ENCODE data around the gene BLNK.

The BLNK gene

GRCh38 chr10:96268341-96268909 lies 2.9 kb downstream of the BLNK start:
- Histone ChIP-seq H3K9me3 (ENCODE audit: low read length) (no peaks in the 10 kb centered on the region), H3K4me3 (ENCODE audit: low read depth in 1 of 2, low read length in 2 of 2) (no peak overlapping the region), H3K4me1 (ENCODE audit: insufficient read depth, low read length) (peaks cover 7% of the 10 kb centered on the region), H3K27me3 (ENCODE audit: control insufficient read depth in 1 of 2, insufficient read depth in 2 of 2, low read length in 2 of 2) (no peaks in the 10 kb centered on the region), H3K9ac (ENCODE audit: low read length) (no peak overlapping the region), H3K27ac (ENCODE audit: low read depth, low read length) (no peak overlapping the region), H3K36me3 (ENCODE audit: insufficient read depth, low read length) (no peaks in the 10 kb centered on the region)

GRCh38 chr10:96267234-96267705 lies 4.1 kb downstream of the BLNK start:
- H3K4me1 ChIP-seq (ENCODE audit: insufficient read depth, low read length) = peaks cover 7% of the 10 kb centered on the region
- H3K27ac ChIP-seq (ENCODE audit: low read depth, low read length) = no peak overlapping the region
- no peak overlapping the region for H3K9ac ChIP-seq (ENCODE audit: low read length)
- H3K4me3 ChIP-seq (ENCODE audit: low read depth in 1 of 2, low read length in 2 of 2) = no peak overlapping the region
- no peaks in the 10 kb centered on the region for H3K36me3 ChIP-seq (ENCODE audit: insufficient read depth, low read length)
- no peaks in the 10 kb centered on the region for H3K27me3 ChIP-seq (ENCODE audit: control insufficient read depth in 1 of 2, insufficient read depth in 2 of 2, low read length in 2 of 2)
- H3K9me3 ChIP-seq (ENCODE audit: low read length) = no peaks in the 10 kb centered on the region

- Histone ChIP-seq H3K27me3 (ENCODE audit: control insufficient read depth in 1 of 2, insufficient read depth in 2 of 2, low read length in 2 of 2) (no peaks in the 10 kb centered on the region), H3K36me3 (ENCODE audit: insufficient read depth, low read length) (no peaks in the 10 kb centered on the region), H3K4me3 (ENCODE audit: low read depth in 1 of 2, low read length in 2 of 2) (no peak overlapping the region), H3K27ac (ENCODE audit: low read depth, low read length) (no peak overlapping the region), H3K9me3 (ENCODE audit: low read length) (no peaks in the 10 kb centered on the region), H3K9ac (ENCODE audit: low read length) (no peak overlapping the region), H3K4me1 (ENCODE audit: insufficient read depth, low read length) (peaks cover 5% of the 10 kb centered on the region)
These were observed 5.1 kb downstream of the BLNK start for GRCh38 chr10:96266118-96266770.

GRCh38 chr10:96264938-96265337 lies 6.4 kb downstream of the BLNK start:
- no peaks in the 10 kb centered on the region for H3K4me1 ChIP-seq (ENCODE audit: insufficient read depth, low read length)
- no peaks in the 10 kb centered on the region for H3K9me3 ChIP-seq (ENCODE audit: low read length)

GRCh38 chr10:96263669-96264068 lies 7.7 kb downstream of the BLNK start:
- Histone ChIP-seq H3K9me3 (ENCODE audit: low read length) (no peaks in the 10 kb centered on the region), H3K36me3 (ENCODE audit: insufficient read depth, low read length) (no peaks in the 10 kb centered on the region), H3K4me3 (ENCODE audit: low read depth in 1 of 2, low read length in 2 of 2) (no peak overlapping the region), H3K9ac (ENCODE audit: low read length) (no peak overlapping the region), H3K27me3 (ENCODE audit: control insufficient read depth in 1 of 2, insufficient read depth in 2 of 2, low read length in 2 of 2) (no peaks in the 10 kb centered on the region), H3K27ac (ENCODE audit: low read depth, low read length) (no peak overlapping the region), H3K4me1 (ENCODE audit: insufficient read depth, low read length) (no peaks in the 10 kb centered on the region)

More at GRCh38 chr10:96264938-96265337, 6.4 kb downstream of the BLNK start:
- Histone ChIP-seq H3K27me3 (ENCODE audit: control insufficient read depth in 1 of 2, insufficient read depth in 2 of 2, low read length in 2 of 2) (no peaks in the 10 kb centered on the region), H3K9ac (ENCODE audit: low read length) (no peak overlapping the region), H3K36me3 (ENCODE audit: insufficient read depth, low read length) (no peaks in the 10 kb centered on the region), H3K27ac (ENCODE audit: low read depth, low read length) (no peak overlapping the region), H3K4me3 (ENCODE audit: low read depth in 1 of 2, low read length in 2 of 2) (no peak overlapping the region)

- Histone ChIP-seq H3K9ac (ENCODE audit: low read length) (no peak overlapping the region), H3K27ac (ENCODE audit: low read depth, low read length) (no peak overlapping the region), H3K9me3 (ENCODE audit: low read length) (no peaks in the 10 kb centered on the region), H3K4me1 (ENCODE audit: insufficient read depth, low read length) (no peaks in the 10 kb centered on the region), H3K36me3 (ENCODE audit: insufficient read depth, low read length) (no peaks in the 10 kb centered on the region), H3K27me3 (ENCODE audit: control insufficient read depth in 1 of 2, insufficient read depth in 2 of 2, low read length in 2 of 2) (no peaks in the 10 kb centered on the region), H3K4me3 (ENCODE audit: low read depth in 1 of 2, low read length in 2 of 2) (no peak overlapping the region)
These were observed 8.2 kb downstream of the BLNK start for GRCh38 chr10:96263176-96263575.

GRCh38 chr10:96261930-96262329 lies 9.4 kb downstream of the BLNK start:
- no peak overlapping the region for H3K9ac ChIP-seq (ENCODE audit: low read length)
- H3K36me3 ChIP-seq (ENCODE audit: insufficient read depth, low read length) = no peaks in the 10 kb centered on the region
- H3K4me3 ChIP-seq (ENCODE audit: low read depth in 1 of 2, low read length in 2 of 2) = no peak overlapping the region
- H3K4me1 ChIP-seq (ENCODE audit: insufficient read depth, low read length) = no peaks in the 10 kb centered on the region
- no peaks in the 10 kb centered on the region for H3K27me3 ChIP-seq (ENCODE audit: control insufficient read depth in 1 of 2, insufficient read depth in 2 of 2, low read length in 2 of 2)
- no peaks in the 10 kb centered on the region for H3K9me3 ChIP-seq (ENCODE audit: low read length)
- no peak overlapping the region for H3K27ac ChIP-seq (ENCODE audit: low read depth, low read length)

- Histone ChIP-seq H3K4me3 (ENCODE audit: low read depth in 1 of 2, low read length in 2 of 2) (no peak overlapping the region), H3K27me3 (ENCODE audit: control insufficient read depth in 1 of 2, insufficient read depth in 2 of 2, low read length in 2 of 2) (no peaks in the 10 kb centered on the region), H3K9me3 (ENCODE audit: low read length) (no peaks in the 10 kb centered on the region), H3K4me1 (ENCODE audit: insufficient read depth, low read length) (no peaks in the 10 kb centered on the region), H3K27ac (ENCODE audit: low read depth, low read length) (no peak overlapping the region), H3K9ac (ENCODE audit: low read length) (no peak overlapping the region), H3K36me3 (ENCODE audit: insufficient read depth, low read length) (no peaks in the 10 kb centered on the region)
These were observed 10.2 kb downstream of the BLNK start for GRCh38 chr10:96261132-96261531.

- Histone ChIP-seq H3K27me3 (ENCODE audit: control insufficient read depth in 1 of 2, insufficient read depth in 2 of 2, low read length in 2 of 2) (no peaks in the 10 kb centered on the region), H3K4me3 (ENCODE audit: low read depth in 1 of 2, low read length in 2 of 2) (no peak overlapping the region), H3K4me1 (ENCODE audit: insufficient read depth, low read length) (no peaks in the 10 kb centered on the region), H3K9me3 (ENCODE audit: low read length) (no peaks in the 10 kb centered on the region), H3K27ac (ENCODE audit: low read depth, low read length) (no peak overlapping the region), H3K9ac (ENCODE audit: low read length) (no peak overlapping the region), H3K36me3 (ENCODE audit: insufficient read depth, low read length) (no peaks in the 10 kb centered on the region)
These were observed 11.4 kb downstream of the BLNK start for GRCh38 chr10:96260014-96260413.

GRCh38 chr10:96259150-96259549 lies 12.2 kb downstream of the BLNK start:
- Histone ChIP-seq H3K27ac (ENCODE audit: low read depth, low read length) (no peak overlapping the region), H3K9me3 (ENCODE audit: low read length) (no peaks in the 10 kb centered on the region), H3K27me3 (ENCODE audit: control insufficient read depth in 1 of 2, insufficient read depth in 2 of 2, low read length in 2 of 2) (no peaks in the 10 kb centered on the region), H3K4me3 (ENCODE audit: low read depth in 1 of 2, low read length in 2 of 2) (no peak overlapping the region), H3K9ac (ENCODE audit: low read length) (no peak overlapping the region), H3K4me1 (ENCODE audit: insufficient read depth, low read length) (no peaks in the 10 kb centered on the region), H3K36me3 (ENCODE audit: insufficient read depth, low read length) (no peaks in the 10 kb centered on the region)

- Histone ChIP-seq H3K36me3 (ENCODE audit: insufficient read depth, low read length) (no peaks in the 10 kb centered on the region), H3K27ac (ENCODE audit: low read depth, low read length) (no peak overlapping the region), H3K4me1 (ENCODE audit: insufficient read depth, low read length) (no peaks in the 10 kb centered on the region), H3K27me3 (ENCODE audit: control insufficient read depth in 1 of 2, insufficient read depth in 2 of 2, low read length in 2 of 2) (no peaks in the 10 kb centered on the region), H3K9me3 (ENCODE audit: low read length) (no peaks in the 10 kb centered on the region), H3K9ac (ENCODE audit: low read length) (no peak overlapping the region), H3K4me3 (ENCODE audit: low read depth in 1 of 2, low read length in 2 of 2) (no peak overlapping the region)
These were observed 13.4 kb downstream of the BLNK start for GRCh38 chr10:96257944-96258343.

Measured in muscle layer of colon (tissue), 2 donors.